DMS53 treated with DMSO at 0.1 percent for 48 hours (cell line): ENCODE measurements around the gene VSTM2L.

Experiments
- DNase-seq: peaks from one replicate; lab custom pipeline; 2025; ENCODE audit not compliant: unreplicated experiment; lab: John Stamatoyannopoulos, UW

VSTM2L gene

GRCh38 chr20:37899105-37900045 lies 3.6 kb upstream of the VSTM2L start:
- no peak for DNase-seq

GRCh38 chr20:37901240-37901639 lies 1.7 kb upstream of the VSTM2L start:
- DNase-seq, result no peak

GRCh38 chr20:37901654-37902503 lies 1.0 kb upstream of the VSTM2L start:
- peak; percentile 72 for DNase-seq

GRCh38 chr20:37903317-37904007 lies 535 bp downstream of the VSTM2L start:
- no peak for DNase-seq

- DNase-seq, result no peak
Observed at GRCh38 chr20:37904008-37904642, 1.2 kb downstream of the VSTM2L start.

- no peak for DNase-seq
Observed at GRCh38 chr20:37904845-37905373, 2.0 kb downstream of the VSTM2L start.

GRCh38 chr20:37905671-37906613 lies 3.0 kb downstream of the VSTM2L start:
- DNase-seq, result no peak

- no peak for DNase-seq
Observed at GRCh38 chr20:37907330-37907676, 4.4 kb downstream of the VSTM2L start.

GRCh38 chr20:37907677-37908401 lies 4.9 kb downstream of the VSTM2L start:
- no peak for DNase-seq

- no peak for DNase-seq
Observed at GRCh38 chr20:37911261-37911660, 8.3 kb downstream of the VSTM2L start.

- DNase-seq, result no peak
Observed at GRCh38 chr20:37911838-37912281, 8.9 kb downstream of the VSTM2L start.

- DNase-seq, result no peak
Observed at GRCh38 chr20:37912874-37913273, 9.9 kb downstream of the VSTM2L start.

- DNase-seq, result no peak
Observed at GRCh38 chr20:37913567-37914366, 10.8 kb downstream of the VSTM2L start.

GRCh38 chr20:37914367-37914671 lies 11.4 kb downstream of the VSTM2L start:
- no peak for DNase-seq

GRCh38 chr20:37914672-37915433 lies 11.9 kb downstream of the VSTM2L start:
- no peak for DNase-seq

GRCh38 chr20:37915434-37915787 lies 12.5 kb downstream of the VSTM2L start:
- no peak for DNase-seq

- DNase-seq, result no peak
Observed at GRCh38 chr20:37915800-37916570, 13.1 kb downstream of the VSTM2L start.
